BE2C (cell line): ENCODE results near the gene GALNT2.
A peak's percentile ranks its signal among the peaks of the same experiment; 100 is the strongest.

Source experiments
- DNase-seq: peaks from one replicate; pipeline ENCODE4 v3.0.0-alpha.2; 2020
- H3K27me3 ChIP-seq: fragments of 250-450 bp; sonication (Bioruptor Pico); 2 replicates; pipeline ENCODE4 v1.5.1; 2020; ENCODE audit warnings: mild to moderate bottlenecking
- H3K36me3 ChIP-seq: fragments of 250-450 bp; sonication (Bioruptor Pico); 2 replicates; pipeline ENCODE4 v1.5.1; 2020; ENCODE audit warnings: mild to moderate bottlenecking
- H3K4me1 ChIP-seq: fragments of 250-450 bp; sonication (Bioruptor Pico); 2 replicates; pipeline ENCODE4 v1.5.1; 2020
- H3K4me3 ChIP-seq: 2 replicates; pipeline ENCODE4 v1.5.1; 2011; ENCODE audit warnings: low read depth, low read length
- H3K9me3 ChIP-seq: fragments of 250-450 bp; sonication (Bioruptor Pico); 2 replicates; pipeline ENCODE4 v1.5.1; 2020
- TF ChIP-seq, protein P1 (sequence below): IDR thresholded peaks from 2 replicates; pipeline ENCODE4 v1.5.1; 2012; ENCODE audit warnings: mild to moderate bottlenecking, low read depth, low read length

Gene GALNT2

GRCh38 chr1:230157420-230158390 is 90.7 kb downstream of the GALNT2 start:
- Histone ChIP-seq H3K36me3 (no peaks in the 10 kb centered on the region), H3K9me3 (no peaks in the 10 kb centered on the region), H3K4me3 (no peak overlapping the region), H3K4me1 (peaks cover 32% of the 10 kb centered on the region), H3K27me3 (no peaks in the 10 kb centered on the region)
- no peak for DNase-seq
- TF ChIP-seq, protein P1, sequence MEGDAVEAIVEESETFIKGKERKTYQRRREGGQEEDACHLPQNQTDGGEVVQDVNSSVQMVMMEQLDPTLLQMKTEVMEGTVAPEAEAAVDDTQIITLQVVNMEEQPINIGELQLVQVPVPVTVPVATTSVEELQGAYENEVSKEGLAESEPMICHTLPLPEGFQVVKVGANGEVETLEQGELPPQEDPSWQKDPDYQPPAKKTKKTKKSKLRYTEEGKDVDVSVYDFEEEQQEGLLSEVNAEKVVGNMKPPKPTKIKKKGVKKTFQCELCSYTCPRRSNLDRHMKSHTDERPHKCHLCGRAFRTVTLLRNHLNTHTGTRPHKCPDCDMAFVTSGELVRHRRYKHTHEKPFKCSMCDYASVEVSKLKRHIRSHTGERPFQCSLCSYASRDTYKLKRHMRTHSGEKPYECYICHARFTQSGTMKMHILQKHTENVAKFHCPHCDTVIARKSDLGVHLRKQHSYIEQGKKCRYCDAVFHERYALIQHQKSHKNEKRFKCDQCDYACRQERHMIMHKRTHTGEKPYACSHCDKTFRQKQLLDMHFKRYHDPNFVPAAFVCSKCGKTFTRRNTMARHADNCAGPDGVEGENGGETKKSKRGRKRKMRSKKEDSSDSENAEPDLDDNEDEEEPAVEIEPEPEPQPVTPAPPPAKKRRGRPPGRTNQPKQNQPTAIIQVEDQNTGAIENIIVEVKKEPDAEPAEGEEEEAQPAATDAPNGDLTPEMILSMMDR = no peak

DNA sequence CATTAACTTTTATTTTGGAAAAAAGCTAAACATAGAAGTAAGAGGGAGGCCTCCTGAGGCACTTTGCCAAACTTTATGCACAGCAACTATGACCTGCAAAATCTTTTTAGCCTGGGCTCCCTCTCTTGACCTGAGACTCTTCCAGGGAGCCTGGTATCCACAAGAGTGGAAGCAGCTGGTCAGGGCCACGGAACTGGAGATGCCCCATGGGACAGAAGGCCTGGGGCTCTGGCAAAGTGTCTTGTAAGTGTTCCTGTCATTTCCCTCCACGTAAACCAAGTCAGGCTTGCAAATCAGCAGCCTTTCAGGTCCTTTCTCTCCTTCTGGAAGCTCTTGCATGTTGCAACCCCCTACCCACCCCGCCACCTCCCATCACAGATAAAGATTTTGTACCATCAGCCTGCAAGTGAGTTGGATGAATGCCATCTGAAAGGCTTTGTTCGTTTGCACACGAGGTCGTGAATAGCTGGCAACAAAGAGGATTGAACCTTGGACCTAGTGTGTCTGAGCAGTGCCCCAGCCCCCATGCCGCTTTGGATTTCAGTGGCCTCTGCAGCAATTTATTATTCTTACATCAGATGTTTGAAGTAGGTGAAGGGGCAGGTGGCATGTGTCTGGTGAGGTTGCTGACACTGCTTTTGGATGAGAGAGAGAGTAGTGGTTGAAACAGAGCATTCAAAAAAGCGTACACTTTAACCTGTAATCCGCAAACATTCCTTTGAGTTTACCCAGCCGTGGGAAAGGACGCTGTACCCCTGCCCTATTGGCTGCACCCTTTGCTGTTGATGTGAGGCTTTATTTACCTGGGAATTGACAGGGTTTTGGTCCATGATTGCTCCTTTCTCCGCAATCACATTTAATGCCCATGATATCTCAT is 91.6 kb downstream of the GALNT2 start:
- H3K27me3 ChIP-seq = no peaks in the 10 kb centered on the region
- TF ChIP-seq, protein P1 = no peak
- DNase-seq = peak; percentile 71
- H3K9me3 ChIP-seq = no peaks in the 10 kb centered on the region
- H3K36me3 ChIP-seq = no peaks in the 10 kb centered on the region
- H3K4me1 ChIP-seq = peaks cover 28% of the 10 kb centered on the region
- H3K4me3 ChIP-seq = peak overlapping the region; percentile 8; the same call in 1 of the 2 replicates

- TF ChIP-seq, protein P1 = no peak
- Histone ChIP-seq H3K9me3 (no peaks in the 10 kb centered on the region), H3K36me3 (no peaks in the 10 kb centered on the region), H3K27me3 (no peaks in the 10 kb centered on the region), H3K4me1 (peaks cover 18% of the 10 kb centered on the region), H3K4me3 (no peak overlapping the region)
- DNase-seq = no peak
These were observed 92.5 kb downstream of the GALNT2 start for GRCh38 chr1:230159580-230159979.

GRCh38 chr1:230160957-230161771 is 94.1 kb downstream of the GALNT2 start:
- Histone ChIP-seq H3K4me3 (no peak overlapping the region), H3K4me1 (peaks cover 14% of the 10 kb centered on the region), H3K36me3 (no peaks in the 10 kb centered on the region), H3K9me3 (no peaks in the 10 kb centered on the region), H3K27me3 (no peaks in the 10 kb centered on the region)
- no peak for DNase-seq
- TF ChIP-seq, protein P1 = no peak

DNA sequence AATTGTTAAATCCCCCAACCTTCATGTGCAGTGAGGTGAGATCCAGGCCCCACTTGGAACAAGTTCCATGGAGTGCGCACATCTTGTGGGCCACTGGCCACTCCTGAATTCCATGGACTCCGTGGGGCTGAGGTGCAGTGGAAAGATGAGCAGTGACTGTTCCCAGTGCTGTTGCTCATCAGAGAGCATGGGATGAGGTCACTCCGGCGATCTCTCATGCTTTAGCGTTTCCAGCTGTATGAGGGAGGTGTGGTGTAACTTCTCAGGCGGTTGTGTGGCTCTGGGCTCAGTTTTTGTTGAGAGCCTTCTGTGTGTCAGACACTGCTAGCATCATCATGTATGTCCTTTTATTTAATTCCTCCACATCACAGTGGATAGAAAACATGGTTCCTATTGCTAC is 96.2 kb downstream of the GALNT2 start:
- peaks cover 8% of the 10 kb centered on the region for H3K4me1 ChIP-seq
- no peaks in the 10 kb centered on the region for H3K27me3 ChIP-seq
- H3K9me3 ChIP-seq = no peaks in the 10 kb centered on the region
- no peaks in the 10 kb centered on the region for H3K36me3 ChIP-seq
- TF ChIP-seq, protein P1 = no peak
- no peak overlapping the region for H3K4me3 ChIP-seq
- DNase-seq = no peak
